ENCODE measurements around the gene GRIA1. TPM values are rescaled to one million over a fixed set of nuclear protein-coding genes. Genes with fewer than 3 reads are reported as not detected.

GRIA1 gene
- total RNA-seq, 1 experiment from 2014 or later, result 0.81 TPM

- TF ChIP-seq ETV6 (CRISPR knock-in tag; IDR thresholded peaks at IDR 0.05) (no peak), MAX (CRISPR knock-in tag; IDR thresholded peaks at IDR 0.05) (no peak)
Observed at GRCh38 chr5:153670101-153670500, 179.6 kb downstream of the GRIA1 start (continued).

GRCh38 chr5:153671653-153672346, 181.3 kb downstream of the GRIA1 start:
- no peaks in the 10 kb centered on the region for H3K36me3 Mint-ChIP-seq
- no peak overlapping the region for H3K27ac Mint-ChIP-seq
- H3K9me3 Mint-ChIP-seq, result peaks cover 9% of the 10 kb centered on the region
- H3K4me1 Mint-ChIP-seq, result no peaks in the 10 kb centered on the region
- no peak for DNase-seq (ENCODE audit: low spot score)
- POLR2A ChIA-PET, result no interaction called here
- TF ChIP-seq FOXP4 (CRISPR knock-in tag; IDR thresholded peaks at IDR 0.05), result no peak
- no peaks in the 10 kb centered on the region for H3K27me3 Mint-ChIP-seq (ENCODE audit: low read depth)
- CTCF ChIA-PET, result no interaction called here
- no peak overlapping the region for H3K4me3 Mint-ChIP-seq
- no peak for ATAC-seq

- H3K4me3 Mint-ChIP-seq, result no peak overlapping the region
- ChIA-PET POLR2A (interaction anchor here (1.1 kb wide), 1 partner anchor 10 kb away, joined by 3 read pairs; no protein-coding TSS in a partner anchor), CTCF (no interaction called here)
- H3K27ac Mint-ChIP-seq, result no peak overlapping the region
- ATAC-seq, result no peak
- TF ChIP-seq ZMAT4 (CRISPR knock-in tag; IDR thresholded peaks at IDR 0.05) (no peak), ZNF281 (CRISPR knock-in tag; IDR thresholded peaks at IDR 0.05) (no peak), TP53 (CRISPR knock-in tag; IDR thresholded peaks at IDR 0.05) (no peak), FOXP1 (CRISPR knock-in tag; IDR thresholded peaks at IDR 0.05; ENCODE audit: borderline replicate concordance) (no peak), ZNF416 (CRISPR knock-in tag; IDR thresholded peaks at IDR 0.05) (no peak), MXD4 (CRISPR knock-in tag; IDR thresholded peaks at IDR 0.05; ENCODE audit: borderline replicate concordance) (no peak), TEAD1 (CRISPR knock-in tag; IDR thresholded peaks at IDR 0.05) (no peak), ZNF219 (CRISPR knock-in tag; IDR thresholded peaks at IDR 0.05; ENCODE audit: borderline replicate concordance) (no peak), ZSCAN18 (CRISPR knock-in tag; IDR thresholded peaks at IDR 0.05) (no peak), NR1H2 (CRISPR knock-in tag; IDR thresholded peaks at IDR 0.05) (no peak)
- peaks cover 9% of the 10 kb centered on the region for H3K9me3 Mint-ChIP-seq
- H3K27me3 Mint-ChIP-seq (ENCODE audit: low read depth), result no peaks in the 10 kb centered on the region
- no peaks in the 10 kb centered on the region for H3K36me3 Mint-ChIP-seq
- DNase-seq (ENCODE audit: low spot score), result no peak
- H3K4me1 Mint-ChIP-seq, result no peaks in the 10 kb centered on the region
Observed at GRCh38 chr5:153672347-153673090, 182.0 kb downstream of the GRIA1 start.

Measured in WTC11 (cell line).